Measurements from ENCODE around the gene CHRNA5.

Gene CHRNA5

GRCh38 chr15:78618064-78618463 lies 52.7 kb downstream of the CHRNA5 start:
- TF ChIP-seq CTCF (IDR thresholded peaks at IDR 0.05; ENCODE audit: poor library complexity, severe bottlenecking), result no peak
- peak; percentile 34 for DNase-seq (ENCODE audit: low spot score)
- Histone ChIP-seq H3K27me3 (ENCODE audit: insufficient read depth, poor library complexity, severe bottlenecking) (peaks cover 34% of the 10 kb centered on the region), H3K9me3 (ENCODE audit: severe bottlenecking) (no peaks in the 10 kb centered on the region), H3K4me1 (ENCODE audit: insufficient read depth, poor library complexity, severe bottlenecking) (no peaks in the 10 kb centered on the region), H3K27ac (ENCODE audit: poor library complexity, severe bottlenecking) (no peak overlapping the region), H3K4me3 (ENCODE audit: severe bottlenecking) (no peak overlapping the region), H3K36me3 (ENCODE audit: low read depth) (no peaks in the 10 kb centered on the region)
- no peak for ATAC-seq (ENCODE audit: low read depth)

DNA sequence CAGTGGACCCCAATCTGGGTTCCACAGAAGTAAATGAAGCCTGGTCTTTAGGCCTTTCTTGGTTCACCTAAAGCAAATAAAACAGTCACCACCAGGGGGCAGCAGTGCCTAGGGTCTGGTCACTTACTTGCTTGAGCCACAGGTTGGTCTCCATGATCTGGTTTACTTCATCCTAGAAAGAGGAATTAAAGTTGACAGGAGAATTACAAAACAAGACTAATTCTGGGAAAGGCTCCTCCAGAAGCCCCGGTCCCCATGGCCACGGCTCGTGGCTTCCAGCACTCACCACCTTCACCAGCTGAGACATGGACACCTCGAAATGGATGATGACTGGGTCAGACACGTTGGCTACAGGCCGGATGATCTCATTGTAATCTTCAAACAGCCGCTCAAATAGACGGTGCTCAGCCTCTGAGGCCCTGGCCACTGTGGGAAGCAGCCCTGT lies 53.2 kb downstream of the CHRNA5 start:
- Histone ChIP-seq H3K4me1 (ENCODE audit: insufficient read depth, poor library complexity, severe bottlenecking) (no peaks in the 10 kb centered on the region), H3K36me3 (ENCODE audit: low read depth) (no peaks in the 10 kb centered on the region), H3K9me3 (ENCODE audit: severe bottlenecking) (no peaks in the 10 kb centered on the region), H3K27ac (ENCODE audit: poor library complexity, severe bottlenecking) (no peak overlapping the region), H3K4me3 (ENCODE audit: severe bottlenecking) (no peak overlapping the region), H3K27me3 (ENCODE audit: insufficient read depth, poor library complexity, severe bottlenecking) (peaks cover 34% of the 10 kb centered on the region)
- ATAC-seq (ENCODE audit: low read depth) (peak; percentile 68), DNase-seq (ENCODE audit: low spot score) (peak; percentile 88)
- TF ChIP-seq CTCF (IDR thresholded peaks at IDR 0.05; ENCODE audit: poor library complexity, severe bottlenecking), result peak; percentile 99

- no peak overlapping the region for H3K4me3 ChIP-seq (ENCODE audit: severe bottlenecking)
These were observed 54.0 kb downstream of the CHRNA5 start for GRCh38 chr15:78619022-78619950.

GRCh38 chr15:78620021-78620526 lies 54.8 kb downstream of the CHRNA5 start:
- H3K36me3 ChIP-seq (ENCODE audit: low read depth), result no peaks in the 10 kb centered on the region
- no peaks in the 10 kb centered on the region for H3K4me1 ChIP-seq (ENCODE audit: insufficient read depth, poor library complexity, severe bottlenecking)
- DNase-seq (ENCODE audit: low spot score), result peak; percentile 64
- H3K27ac ChIP-seq (ENCODE audit: poor library complexity, severe bottlenecking), result no peak overlapping the region
- no peaks in the 10 kb centered on the region for H3K9me3 ChIP-seq (ENCODE audit: severe bottlenecking)
- peak overlapping the region; percentile 28 for H3K4me3 ChIP-seq (ENCODE audit: severe bottlenecking)
- H3K27me3 ChIP-seq (ENCODE audit: insufficient read depth, poor library complexity, severe bottlenecking), result peaks cover 34% of the 10 kb centered on the region
- TF ChIP-seq CTCF (IDR thresholded peaks at IDR 0.05; ENCODE audit: poor library complexity, severe bottlenecking), result no peak
- ATAC-seq (ENCODE audit: low read depth), result peak; percentile 30

More at GRCh38 chr15:78619022-78619950, 54.0 kb downstream of the CHRNA5 start:
- Histone ChIP-seq H3K27ac (ENCODE audit: poor library complexity, severe bottlenecking) (no peak overlapping the region), H3K36me3 (ENCODE audit: low read depth) (no peaks in the 10 kb centered on the region), H3K4me1 (ENCODE audit: insufficient read depth, poor library complexity, severe bottlenecking) (no peaks in the 10 kb centered on the region), H3K27me3 (ENCODE audit: insufficient read depth, poor library complexity, severe bottlenecking) (peaks cover 34% of the 10 kb centered on the region), H3K9me3 (ENCODE audit: severe bottlenecking) (no peaks in the 10 kb centered on the region)
- no peak for TF ChIP-seq CTCF (IDR thresholded peaks at IDR 0.05; ENCODE audit: poor library complexity, severe bottlenecking)
- no peak for ATAC-seq (ENCODE audit: low read depth)
- no peak for DNase-seq (ENCODE audit: low spot score)
